K562 (cell line): Measurements from ENCODE around the gene TALDO1.

Experiments
- BDP1 ChIP-seq: IDR thresholded peaks from 3 replicates; pipeline ENCODE4 v1.6.1; 2011; ENCODE audit not compliant: insufficient read length, insufficient read depth
- IRF1 ChIP-seq: sonication (generic); formaldehyde crosslinking; IDR thresholded peaks from 2 replicates; pipeline ENCODE4 v1.8.0; 2022; ENCODE audit warnings: missing genetic modification reagents, mild to moderate bottlenecking, borderline replicate concordance

GRCh38 chr11:766936-767210, 19.6 kb downstream of the TALDO1 start:
- no peak for TF ChIP-seq BDP1
- TF ChIP-seq IRF1 (CRISPR knock-in tag) = no peak
